ENCODE results near the gene BABAM1.

DNA sequence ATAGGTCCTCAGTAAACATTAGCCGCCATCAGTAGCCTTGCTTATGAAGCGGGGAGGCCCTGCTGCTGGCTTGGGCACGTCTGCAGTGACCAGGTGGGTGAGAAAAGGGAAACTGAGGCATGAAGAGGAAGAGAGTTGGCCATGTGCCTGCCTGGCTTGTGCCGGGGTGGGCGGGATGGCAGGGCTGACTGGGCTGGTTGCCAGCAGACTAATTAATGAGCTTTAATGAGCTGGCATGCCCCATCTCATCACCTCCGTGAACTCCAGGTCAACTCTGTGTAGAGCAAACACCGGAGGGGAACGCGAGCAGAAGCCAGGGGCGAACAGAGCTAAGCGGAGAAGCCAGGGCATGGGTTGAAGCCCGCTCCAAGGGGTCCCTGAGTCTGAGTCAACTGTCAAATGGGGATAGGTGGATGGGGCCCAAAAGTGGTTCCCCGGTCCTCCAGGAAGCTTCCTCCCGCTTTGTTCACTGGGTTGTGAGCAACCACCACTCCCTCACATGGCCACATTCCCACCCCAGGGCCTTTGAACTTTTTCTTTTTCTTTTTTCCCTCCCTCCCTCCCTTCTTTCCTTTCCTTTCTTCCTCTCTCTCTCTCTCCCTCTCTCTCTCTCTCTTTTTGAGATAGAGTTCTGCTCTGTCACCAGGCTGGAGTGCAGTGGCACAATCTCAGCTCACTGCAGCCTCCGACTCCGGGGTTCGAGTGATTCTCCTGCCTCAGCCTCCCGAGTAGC lies 30.3 kb upstream of the BABAM1 start:
- TF ChIP-seq, protein P1, sequence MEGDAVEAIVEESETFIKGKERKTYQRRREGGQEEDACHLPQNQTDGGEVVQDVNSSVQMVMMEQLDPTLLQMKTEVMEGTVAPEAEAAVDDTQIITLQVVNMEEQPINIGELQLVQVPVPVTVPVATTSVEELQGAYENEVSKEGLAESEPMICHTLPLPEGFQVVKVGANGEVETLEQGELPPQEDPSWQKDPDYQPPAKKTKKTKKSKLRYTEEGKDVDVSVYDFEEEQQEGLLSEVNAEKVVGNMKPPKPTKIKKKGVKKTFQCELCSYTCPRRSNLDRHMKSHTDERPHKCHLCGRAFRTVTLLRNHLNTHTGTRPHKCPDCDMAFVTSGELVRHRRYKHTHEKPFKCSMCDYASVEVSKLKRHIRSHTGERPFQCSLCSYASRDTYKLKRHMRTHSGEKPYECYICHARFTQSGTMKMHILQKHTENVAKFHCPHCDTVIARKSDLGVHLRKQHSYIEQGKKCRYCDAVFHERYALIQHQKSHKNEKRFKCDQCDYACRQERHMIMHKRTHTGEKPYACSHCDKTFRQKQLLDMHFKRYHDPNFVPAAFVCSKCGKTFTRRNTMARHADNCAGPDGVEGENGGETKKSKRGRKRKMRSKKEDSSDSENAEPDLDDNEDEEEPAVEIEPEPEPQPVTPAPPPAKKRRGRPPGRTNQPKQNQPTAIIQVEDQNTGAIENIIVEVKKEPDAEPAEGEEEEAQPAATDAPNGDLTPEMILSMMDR (optimal IDR thresholded peaks at IDR 0.05 in 1 of 3, IDR thresholded peaks at IDR 0.05 in 1 of 3, conservative IDR thresholded peaks at IDR 0.05 in 1 of 3; ENCODE audit: extremely low read depth in 1 of 3, insufficient read depth in 2 of 3, low read length in 3 of 3) = no peak
- TF ChIP-seq EZH2 (IDR thresholded peaks at IDR 0.05; ENCODE audit: low read length) = no peak

Measured in keratinocyte (primary cell).